Ovary (tissue), 9 donors: ENCODE data around the gene ENTR1. TPM values are rescaled to one million over a fixed set of nuclear protein-coding genes. Genes with fewer than 3 reads are reported as not detected.

Experiments
- DNase-seq, 5 donors: peaks; one replicate each; pipeline ENCODE4 v3.0.0-alpha.2; 2019 to 2020
- H3K27ac ChIP-seq, 2 donors: fragments of 200-600 bp; one replicate each; pipeline versions ENCODE4 v1.5.1 to v1.8.0; 2019 to 2022
- H3K27me3 ChIP-seq: fragments of 200-600 bp; one replicate; pipeline ENCODE4 v1.8.0; 2022
- H3K36me3 ChIP-seq: fragments of 200-600 bp; sonication (generic); one replicate; pipeline ENCODE4 v1.5.1; 2019
- H3K4me1 ChIP-seq: one replicate; pipeline ENCODE4 v1.8.1; 2013; ENCODE audit warnings: mild to moderate bottlenecking, moderate library complexity; ENCODE audit not compliant: insufficient read depth
- H3K4me3 ChIP-seq: fragments of 200-600 bp; sonication (generic); one replicate; pipeline ENCODE4 v1.5.1; 2017
- H3K9me3 ChIP-seq, 2 donors: fragments of 200-600 bp in 1 of 2; sonication (generic) in 1 of 2; one replicate each; pipeline versions ENCODE4 v1.5.1 to v1.8.1; 2013 to 2019; ENCODE audit warnings: mild to moderate bottlenecking in 1 of 2, moderate library complexity in 1 of 2
- CTCF ChIP-seq, 3 donors: fragments of 450-650 bp in 2 of 3; fragments of 200-600 bp in 1 of 3; IDR thresholded peaks; one replicate each; pipeline versions ENCODE4 v1.5.1 to v1.8.0; 2016 to 2022; ENCODE audit warnings: antibody characterized with exemption in 3 of 3, mild to moderate bottlenecking in 1 of 3
- EP300 ChIP-seq: sonication (generic); formaldehyde crosslinking; IDR thresholded peaks from one replicate; pipeline ENCODE4 v1.6.1; 2017; ENCODE audit warnings: antibody characterized with exemption
- POLR2A ChIP-seq: fragments of 450-650 bp; IDR thresholded peaks from one replicate; pipeline ENCODE4 v1.6.1; 2017; ENCODE audit warnings: antibody characterized with exemption, mild to moderate bottlenecking, moderate library complexity
- WGBS, 3 donors: extraction: QIAGEN DNeasy Blood & Tissue Kit in 1 of 3; methylation state at CpG; one replicate each; pipeline versions ENCODE4 v1.1.5 to v1.1.7; 2013 to 2017; 5-methylcytosine and 5-hydroxymethylcytosine counted together
- intact Hi-C, 4 donors: fragments of 100-400 bp; cut with DNase I; formaldehyde crosslinking; loops; one replicate each; pipeline versions ENCODE4 v1.11.0 to v1.15.1; 2022 to 2023
- polyA plus RNA-seq, 2 donors: library from polyadenylated mRNA; stranded (reverse); fragments of 200-250 nt in 1 of 2; fragments of 350-450 nt in 1 of 2; fragmentation: Illumina TruSeq in 1 of 2; extraction: RNeasy Lipid Tissue Mini Kit (QIAGEN cat#74804) in 1 of 2; gene quantifications; one replicate each; pipeline ENCODE4 v1.2.3, GENCODE V29; 2013 to 2014
- total RNA-seq, 7 donors: library from RNA; depleted of rRNA in 2 of 7; stranded (reverse); fragments of >200 nt in 2 of 7; fragmentation: NEBNext Ultra II Directional in 3 of 7; extraction: Animal tissue kit (Norgen Biotek cat#: 25700) in 3 of 7; gene quantifications; one replicate each; pipeline versions ENCODE4 v1.1.0 to v1.2.4, GENCODE V29; 2016 to 2023
- donor health status: DM: no; HTN: no; CAD: no; lungs with moderate emphysema.
- donor health status: DM: no; HTN: no; CAD: no.
- donor health status: Bipolar disorder and iron deficiency.
- donor health status: DM: yes; HTN: yes; CAD: no.
- donor health status: DM: no; HTN: no; CAD: no.
- donor health status: DM: yes; HTN: yes; CAD: no.

The ENTR1 gene
- total and polyA plus RNA-seq, 9 donors: 19.3 to 52.5 (median 27.2) TPM

GRCh38 chr9:136432591-136432990 lies 22.2 kb upstream of the ENTR1 start:
- intact Hi-C loops: no loop called here

GRCh38 chr9:136431782-136432350 lies 21.5 kb upstream of the ENTR1 start:
- TF ChIP-seq EP300 (no peak), POLR2A (no peak), CTCF (IDR thresholded peaks at IDR 0.05) (no peak)
- intact Hi-C loops: no loop called here
- Histone ChIP-seq H3K4me1 (no peaks in the 10 kb centered on the region), H3K4me3 (no peak overlapping the region), H3K27me3 (no peaks in the 10 kb centered on the region), H3K36me3 (no peaks in the 10 kb centered on the region), H3K27ac (no peak overlapping the region), H3K9me3 (no peaks in the 10 kb centered on the region)
- no peak for DNase-seq
- WGBS, 3 donors: 90 to 94% (median 91%) methylated on average over 20 to 36 of the region's 36 CpGs

More at GRCh38 chr9:136432591-136432990, 22.2 kb upstream of the ENTR1 start:
- WGBS, 3 donors: 85 to 95% (median 92%) methylated on average over 26 of the region's 26 CpGs
- TF ChIP-seq CTCF (IDR thresholded peaks at IDR 0.05) (no peak), EP300 (no peak), POLR2A (no peak)
- no peaks in the 10 kb centered on the region for H3K27me3 ChIP-seq
- H3K9me3 ChIP-seq: no peaks in the 10 kb centered on the region
- no peak for DNase-seq
- H3K4me3 ChIP-seq: no peak overlapping the region
- no peaks in the 10 kb centered on the region for H3K36me3 ChIP-seq
- H3K4me1 ChIP-seq: peaks cover 1% of the 10 kb centered on the region
- H3K27ac ChIP-seq: no peak overlapping the region

GRCh38 chr9:136430588-136431234 lies 20.3 kb upstream of the ENTR1 start:
- Histone ChIP-seq H3K36me3 (no peaks in the 10 kb centered on the region), H3K4me1 (no peaks in the 10 kb centered on the region), H3K9me3 (no peaks in the 10 kb centered on the region), H3K27me3 (no peaks in the 10 kb centered on the region), H3K4me3 (no peak overlapping the region), H3K27ac (no peak overlapping the region)
- no peak for DNase-seq
- WGBS, 3 donors: 89 to 93% (median 92%) methylated on average over 29 of the region's 29 CpGs
- intact Hi-C loops: no loop called here
- TF ChIP-seq EP300 (no peak), POLR2A (no peak), CTCF (IDR thresholded peaks at IDR 0.05) (no peak)

DNA sequence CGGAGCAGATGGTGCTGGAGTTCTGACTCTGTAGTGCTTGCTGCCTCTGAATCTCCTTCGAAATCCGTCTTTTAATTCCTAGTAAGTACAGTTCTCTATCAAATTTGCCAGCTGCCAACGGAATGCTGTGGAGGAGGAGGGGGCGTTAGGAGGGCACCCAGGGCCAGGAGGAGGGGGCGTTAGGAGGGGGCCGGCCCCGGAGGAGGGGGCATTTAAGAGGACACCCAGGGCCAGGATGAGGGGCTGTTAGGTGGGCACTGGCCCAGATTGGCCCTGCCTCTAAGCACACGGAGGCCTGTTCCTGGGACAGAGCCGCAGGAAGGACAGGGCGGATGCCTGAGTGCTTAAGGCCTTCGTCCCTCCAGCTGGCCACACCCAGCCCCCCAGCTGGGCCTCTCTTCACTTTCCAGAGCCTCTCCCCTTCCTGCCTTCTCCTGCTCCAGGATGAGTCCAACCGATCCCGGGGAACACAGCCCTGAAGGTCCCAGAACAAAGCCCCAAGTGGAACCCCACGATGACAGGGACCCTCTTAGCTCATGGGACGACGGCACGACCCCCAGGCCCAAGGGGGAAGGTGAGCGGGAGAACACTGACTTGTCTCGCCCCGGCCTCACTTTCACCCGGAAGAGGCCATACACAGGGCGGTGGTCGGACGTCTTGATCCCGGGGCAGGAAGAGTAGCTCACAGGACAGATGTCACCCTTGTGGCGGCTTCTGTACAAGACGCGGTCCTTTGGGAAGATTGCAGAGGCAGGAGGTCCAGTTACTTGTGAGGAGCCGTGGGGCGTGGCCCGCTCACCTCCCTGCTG lies 19.5 kb upstream of the ENTR1 start:
- H3K9me3 ChIP-seq: no peaks in the 10 kb centered on the region
- no peaks in the 10 kb centered on the region for H3K4me1 ChIP-seq
- 68 to 76% (median 76%) methylated on average over 32 of the region's 32 CpGs for WGBS, 3 donors
- no peak overlapping the region for H3K4me3 ChIP-seq
- intact Hi-C loops: no loop called here
- no peaks in the 10 kb centered on the region for H3K27me3 ChIP-seq
- H3K27ac ChIP-seq: no peak overlapping the region
- no peak for DNase-seq
- TF ChIP-seq CTCF (IDR thresholded peaks at IDR 0.05) (no peak), POLR2A (no peak), EP300 (no peak)
- H3K36me3 ChIP-seq: no peaks in the 10 kb centered on the region
